C4-2B (cell line): ENCODE data around the gene ENTPD1.

ENCODE experiments used
- ZFX ChIP-seq: fragments of 450-650 bp; IDR thresholded peaks from 2 replicates; pipeline ENCODE4 v1.6.1; 2017
- TF ChIP-seq, protein P1 (sequence below): fragments of 450-650 bp; conservative IDR thresholded peaks from 2 replicates; pipeline ENCODE4 v1.5.1; 2017; ENCODE audit warnings: mild to moderate bottlenecking

DNA sequence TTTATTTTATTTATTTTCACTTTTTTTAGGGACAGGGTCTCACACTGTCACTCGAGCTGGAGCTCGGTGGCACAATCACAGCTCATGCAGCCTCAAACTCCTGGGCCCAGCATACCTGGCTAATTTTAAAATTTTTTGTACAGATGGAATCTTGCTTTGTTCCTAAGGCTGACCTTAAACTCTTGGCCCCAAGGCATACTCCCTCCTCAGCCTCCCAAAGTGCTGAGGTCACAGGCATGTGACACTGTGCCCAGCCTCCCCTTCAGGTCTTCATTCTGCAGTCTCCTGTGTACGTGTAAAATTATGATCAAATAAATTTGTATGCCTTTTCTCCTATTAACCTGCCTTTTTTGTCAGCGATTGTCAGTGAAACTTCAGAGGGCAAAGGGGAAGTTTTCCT is 44.5 kb upstream of the ENTPD1 start:
- TF ChIP-seq, protein P1, sequence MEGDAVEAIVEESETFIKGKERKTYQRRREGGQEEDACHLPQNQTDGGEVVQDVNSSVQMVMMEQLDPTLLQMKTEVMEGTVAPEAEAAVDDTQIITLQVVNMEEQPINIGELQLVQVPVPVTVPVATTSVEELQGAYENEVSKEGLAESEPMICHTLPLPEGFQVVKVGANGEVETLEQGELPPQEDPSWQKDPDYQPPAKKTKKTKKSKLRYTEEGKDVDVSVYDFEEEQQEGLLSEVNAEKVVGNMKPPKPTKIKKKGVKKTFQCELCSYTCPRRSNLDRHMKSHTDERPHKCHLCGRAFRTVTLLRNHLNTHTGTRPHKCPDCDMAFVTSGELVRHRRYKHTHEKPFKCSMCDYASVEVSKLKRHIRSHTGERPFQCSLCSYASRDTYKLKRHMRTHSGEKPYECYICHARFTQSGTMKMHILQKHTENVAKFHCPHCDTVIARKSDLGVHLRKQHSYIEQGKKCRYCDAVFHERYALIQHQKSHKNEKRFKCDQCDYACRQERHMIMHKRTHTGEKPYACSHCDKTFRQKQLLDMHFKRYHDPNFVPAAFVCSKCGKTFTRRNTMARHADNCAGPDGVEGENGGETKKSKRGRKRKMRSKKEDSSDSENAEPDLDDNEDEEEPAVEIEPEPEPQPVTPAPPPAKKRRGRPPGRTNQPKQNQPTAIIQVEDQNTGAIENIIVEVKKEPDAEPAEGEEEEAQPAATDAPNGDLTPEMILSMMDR, result no peak
- TF ChIP-seq ZFX, result no peak
